NK-92 (cell line): ENCODE results near the gene DGKH.

ENCODE experiments used
- DNase-seq: peaks from one replicate; lab custom pipeline; 2025; ENCODE audit not compliant: unreplicated experiment; lab: John Stamatoyannopoulos, UW

The DGKH gene

DNA sequence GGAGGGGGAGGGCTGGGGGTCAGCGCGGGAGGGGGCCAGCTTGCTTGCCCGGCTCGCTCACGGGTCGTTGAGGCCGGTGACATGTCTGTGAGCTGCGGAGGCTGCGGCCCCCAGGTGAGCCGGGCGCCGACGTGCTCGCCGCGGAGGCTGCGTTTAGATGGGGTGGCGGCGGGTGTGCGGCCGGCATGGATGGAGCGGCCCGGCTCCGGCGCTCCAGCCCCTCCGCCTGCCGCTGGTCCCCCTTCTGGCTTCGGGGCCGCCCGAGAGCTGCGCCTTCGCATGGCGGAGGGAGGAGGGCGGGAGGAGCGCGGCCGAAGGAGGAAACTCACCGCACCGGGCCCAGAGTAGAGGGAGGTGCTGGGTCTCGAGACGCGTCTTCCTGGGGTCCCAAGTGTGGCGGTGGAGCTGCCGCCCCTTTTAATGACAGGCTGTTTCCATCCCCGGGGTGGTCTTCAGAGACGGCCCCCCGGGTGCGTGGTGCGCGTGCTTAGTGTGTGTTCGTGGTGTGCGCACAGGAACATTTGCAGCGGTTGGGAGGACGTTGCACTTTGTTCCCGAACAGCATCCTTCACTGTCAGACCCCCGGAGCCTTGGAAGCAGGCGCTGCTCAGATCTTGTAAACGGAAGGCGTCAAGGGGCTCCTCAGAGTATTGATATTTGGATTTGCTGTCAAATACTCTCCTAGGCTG is 223.8 kb downstream of the DGKH start, which contains the start of gene AKAP11:
Gene AKAP11 (plus strand): TSS at position 38 of the 689 bp plus-strand sequence. CDS start 14,197 bp downstream, outside the sequence.
- no peak for DNase-seq

- DNase-seq = no peak
Observed at GRCh38 chr13:42272804-42273175, 224.3 kb downstream of the DGKH start.

- DNase-seq = no peak
Observed at GRCh38 chr13:42274386-42275097, 226.1 kb downstream of the DGKH start.

GRCh38 chr13:42275098-42275471 is 226.6 kb downstream of the DGKH start:
- DNase-seq = no peak

- no peak for DNase-seq
Observed at GRCh38 chr13:42275506-42275905, 227.1 kb downstream of the DGKH start.

- no peak for DNase-seq
Observed at GRCh38 chr13:42276683-42277082, 228.2 kb downstream of the DGKH start.

DNA sequence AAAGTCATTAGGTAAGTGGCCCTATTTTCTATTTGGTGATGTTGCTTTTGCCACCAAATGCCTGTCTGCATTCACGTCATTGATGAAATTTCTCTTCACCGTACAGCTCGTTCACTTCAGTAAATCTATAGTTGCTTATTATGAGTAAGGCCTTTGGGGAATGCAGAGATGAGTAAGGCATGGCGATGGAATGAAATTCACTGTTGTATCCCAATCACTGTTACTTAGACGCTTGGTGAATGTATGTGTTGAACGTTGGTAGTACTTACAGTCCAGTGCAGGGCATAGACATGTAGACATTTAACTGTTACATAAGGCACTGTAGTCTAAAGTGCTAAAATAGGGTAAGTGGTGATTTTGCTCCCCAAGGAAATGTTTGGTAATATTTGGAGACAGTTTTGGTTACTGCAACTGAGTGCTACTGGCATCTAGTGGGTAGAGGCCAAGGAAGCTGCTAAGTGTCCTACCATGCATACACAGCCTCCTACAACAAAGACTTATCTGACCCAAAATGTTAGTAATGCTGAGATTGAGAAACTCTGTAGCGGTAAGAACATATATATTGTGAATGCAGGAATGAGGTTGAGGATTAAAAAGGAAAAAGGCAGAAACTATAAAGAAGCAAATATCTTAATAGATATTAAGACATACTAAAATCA is 229.3 kb downstream of the DGKH start:
- no peak for DNase-seq

GRCh38 chr13:42279080-42279479 is 230.6 kb downstream of the DGKH start:
- DNase-seq = no peak

DNA sequence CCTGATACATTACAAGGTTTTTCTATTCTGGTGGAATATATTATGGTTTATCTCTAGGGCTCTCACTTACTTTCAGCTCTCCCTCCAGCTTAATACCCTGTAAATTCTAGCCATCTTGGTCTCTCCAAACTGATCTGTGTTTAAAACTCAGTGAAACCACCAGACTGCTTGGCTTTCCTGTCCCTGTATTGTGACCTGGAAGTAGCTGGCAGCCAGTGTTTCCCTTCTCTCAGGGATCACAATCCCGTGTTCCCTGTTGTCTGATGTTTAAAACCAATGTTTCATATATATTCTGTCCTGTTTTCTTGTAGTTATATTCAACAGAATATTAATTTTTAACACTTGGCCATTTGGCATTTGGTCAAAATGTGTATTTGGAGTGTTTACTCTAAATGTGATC is 231.5 kb downstream of the DGKH start:
- DNase-seq = no peak

DNA sequence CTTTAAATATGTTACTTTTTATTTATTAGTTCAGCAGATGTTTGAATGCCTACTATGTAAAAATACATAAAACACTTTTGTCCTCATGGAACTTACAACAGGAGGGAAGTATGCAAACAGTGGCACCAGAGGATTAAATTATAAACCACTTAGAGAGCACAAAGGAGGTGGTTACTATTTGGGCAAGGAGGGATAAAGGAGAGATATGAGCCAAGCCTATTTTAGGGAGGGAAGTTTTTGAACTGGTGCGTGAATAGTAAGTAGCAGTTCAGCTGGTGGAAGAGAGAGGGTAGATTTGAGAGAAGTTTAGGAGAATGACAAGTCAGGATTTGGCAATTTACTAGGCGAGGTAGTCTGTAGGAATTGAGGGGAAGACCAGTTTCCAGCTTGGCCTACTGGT is 232.1 kb downstream of the DGKH start:
- no peak for DNase-seq

DNA sequence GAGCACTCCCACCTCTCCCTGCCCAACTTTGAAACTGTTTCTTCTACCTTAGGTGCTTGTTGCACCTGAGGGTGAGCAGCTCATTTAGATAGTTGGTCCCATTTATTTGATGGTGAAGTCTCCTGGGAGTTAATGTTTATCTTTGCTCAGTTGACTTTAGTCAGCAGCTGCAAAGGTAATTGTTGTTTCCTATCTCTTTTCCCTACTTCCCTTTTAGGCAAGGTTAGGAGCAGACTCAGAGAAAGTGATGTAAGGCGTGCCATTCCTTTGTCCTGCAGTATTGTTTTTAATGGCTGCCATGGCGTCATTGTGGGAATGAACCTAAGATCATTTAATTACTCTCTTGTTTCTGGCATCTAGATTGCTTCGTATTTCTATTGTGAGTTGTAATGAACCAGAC is 235.1 kb downstream of the DGKH start:
- DNase-seq = no peak

DNA sequence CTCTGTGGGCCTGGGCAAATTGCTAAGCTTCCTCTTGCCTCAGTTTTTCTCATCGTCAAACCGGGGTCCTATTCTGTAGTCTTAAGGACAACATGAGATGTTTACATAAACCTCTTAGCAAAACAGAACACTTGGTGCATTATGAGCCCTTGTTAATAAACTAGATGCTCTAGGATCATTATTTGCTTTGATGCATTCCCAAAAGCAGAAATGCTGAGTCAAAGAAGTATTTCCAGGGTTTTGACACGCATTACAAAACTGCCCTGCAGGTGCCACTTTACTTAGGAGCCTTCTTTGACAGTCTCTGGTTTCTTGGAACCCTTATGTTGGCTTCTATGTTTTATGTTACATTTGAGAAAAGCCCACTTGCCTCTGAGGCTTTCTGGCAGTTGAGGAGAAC is 235.6 kb downstream of the DGKH start:
- no peak for DNase-seq
